ENCODE measurements around the gene JCAD. TPM values are rescaled to one million over a fixed set of nuclear protein-coding genes. Genes with fewer than 3 reads are reported as not detected.

JCAD gene
- total RNA-seq, 4 donors from 2014 or later: 21.7 to 112 (median 43.0) TPM

GRCh38 chr10:30081182-30081581 is 21.8 kb upstream of the JCAD start:
- TF ChIP-seq CTCF (IDR thresholded peaks at IDR 0.05; ENCODE audit: low read depth): no peak

GRCh38 chr10:30080161-30080560 is 20.8 kb upstream of the JCAD start:
- TF ChIP-seq CTCF (IDR thresholded peaks at IDR 0.05; ENCODE audit: low read depth): no peak

GRCh38 chr10:30079408-30079807 is 20.0 kb upstream of the JCAD start:
- TF ChIP-seq CTCF (IDR thresholded peaks at IDR 0.05; ENCODE audit: low read depth): no peak

GRCh38 chr10:30075481-30075880 is 16.1 kb upstream of the JCAD start:
- no peak for TF ChIP-seq CTCF (IDR thresholded peaks at IDR 0.05; ENCODE audit: low read depth)

- TF ChIP-seq CTCF (IDR thresholded peaks at IDR 0.05; ENCODE audit: low read depth): no peak
Observed at GRCh38 chr10:30074933-30075332, 15.5 kb upstream of the JCAD start.

GRCh38 chr10:30074090-30074489 is 14.7 kb upstream of the JCAD start:
- no peak for TF ChIP-seq CTCF (IDR thresholded peaks at IDR 0.05; ENCODE audit: low read depth)

GRCh38 chr10:30073767-30074060 is 14.3 kb upstream of the JCAD start:
- TF ChIP-seq CTCF (IDR thresholded peaks at IDR 0.05; ENCODE audit: low read depth): no peak
